HEK293 (cell line): ENCODE data around the gene LAMA1.

Source experiments
- CTCF ChIA-PET: fragments of 350-600 bp; formaldehyde crosslinking; extraction: SDS; loops from one replicate; lab custom pipeline; 2021; ENCODE audit warnings: antibody characterized with exemption; lab: Yijun Ruan, JAX
- POLR2A ChIA-PET: fragments of 300-600 bp; formaldehyde crosslinking; extraction: SDS; loops from one replicate; lab custom pipeline; 2020; ENCODE audit warnings: antibody characterized with exemption, inconsistent platforms; lab: Yijun Ruan, JAX
- H3K27ac ChIP-seq: fragments of 200-500 bp; sonication (Bioruptor generic); 2 replicates; pipeline ENCODE4 v1.5.1; 2014; ENCODE audit warnings: low read depth, low read length, control low read depth, inconsistent platforms; ENCODE audit errors: extremely low read depth
- H3K36me3 ChIP-seq, 2 experiments: fragments of 200-500 bp in 1 of 2; sonication (Bioruptor generic) in 1 of 2; 1 replicate in 1 of 2; 2 replicates in 1 of 2; pipeline ENCODE4 v1.5.1; 2014 to 2017; ENCODE audit warnings: inconsistent platforms in 2 of 2, low read length in 2 of 2; ENCODE audit not compliant: control insufficient read depth in 2 of 2, insufficient read depth in 1 of 2
- H3K4me1 ChIP-seq: fragments of 200-500 bp; sonication (Bioruptor generic); 2 replicates; pipeline ENCODE4 v1.5.1; 2014; ENCODE audit warnings: mild to moderate bottlenecking, low read length, inconsistent platforms; ENCODE audit not compliant: control insufficient read depth, insufficient read depth
- H3K4me3 ChIP-seq: 2 replicates; pipeline ENCODE4 v1.5.1; 2011; ENCODE audit warnings: low read depth, mild to moderate bottlenecking, control low read depth, low read length, moderate library complexity
- H3K9me3 ChIP-seq: fragments of 200-500 bp; sonication (Bioruptor generic); 2 replicates; pipeline ENCODE4 v1.5.1; 2014; ENCODE audit warnings: low read depth, low read length, inconsistent platforms; ENCODE audit not compliant: control insufficient read depth, insufficient read depth
- IKZF3 ChIP-seq: fragments of 450-650 bp; IDR thresholded peaks from 2 replicates; pipeline ENCODE4 v1.5.0; 2018; ENCODE audit warnings: missing biosample characterization, mild to moderate bottlenecking, missing genetic modification characterization, moderate library complexity
- KLF16 ChIP-seq: fragments of 450-650 bp; formaldehyde crosslinking; IDR thresholded peaks from 2 replicates; pipeline ENCODE4 v1.5.1; 2017; ENCODE audit warnings: missing biosample characterization, missing genetic modification characterization
- KLF17 ChIP-seq: fragments of 450-650 bp; formaldehyde crosslinking; IDR thresholded peaks from 2 replicates; pipeline ENCODE4 v1.5.1; 2016; ENCODE audit warnings: missing biosample characterization, missing genetic modification characterization
- KLF8 ChIP-seq: fragments of 450-650 bp; formaldehyde crosslinking; IDR thresholded peaks from 2 replicates; pipeline ENCODE4 v1.5.1; 2016; ENCODE audit warnings: missing biosample characterization, missing genetic modification characterization
- PRDM10 ChIP-seq: fragments of 450-650 bp; formaldehyde crosslinking; IDR thresholded peaks from 2 replicates; pipeline ENCODE4 v1.5.1; 2016; ENCODE audit warnings: missing biosample characterization, missing genetic modification characterization
- PRDM6 ChIP-seq: fragments of 450-650 bp; formaldehyde crosslinking; IDR thresholded peaks from 2 replicates; pipeline ENCODE4 v1.5.1; 2017; ENCODE audit warnings: missing biosample characterization, missing genetic modification characterization
- WT1 ChIP-seq: fragments of 450-650 bp; formaldehyde crosslinking; IDR thresholded peaks from 2 replicates; pipeline ENCODE4 v1.5.1; 2016; ENCODE audit warnings: missing biosample characterization, missing genetic modification characterization
- ZFP69B ChIP-seq: fragments of 450-650 bp; formaldehyde crosslinking; IDR thresholded peaks from 2 replicates; pipeline ENCODE4 v1.5.1; 2016; ENCODE audit warnings: missing biosample characterization, missing genetic modification characterization
- ZNF138 ChIP-seq: fragments of 450-650 bp; formaldehyde crosslinking; IDR thresholded peaks from 2 replicates; pipeline ENCODE4 v1.5.1; 2016; ENCODE audit warnings: missing biosample characterization, missing genetic modification characterization, borderline replicate concordance
- ZNF184 ChIP-seq: fragments of 450-650 bp; IDR thresholded peaks from 2 replicates; pipeline ENCODE4 v1.5.1; 2018; ENCODE audit warnings: missing biosample characterization, mild to moderate bottlenecking, missing genetic modification characterization
- ZNF23 ChIP-seq: fragments of 450-650 bp; formaldehyde crosslinking; IDR thresholded peaks from 2 replicates; pipeline ENCODE4 v1.5.1; 2016; ENCODE audit warnings: missing biosample characterization, missing genetic modification characterization, borderline replicate concordance
- ZNF488 ChIP-seq: fragments of 450-650 bp; formaldehyde crosslinking; IDR thresholded peaks from 2 replicates; pipeline ENCODE4 v1.5.1; 2016; ENCODE audit warnings: missing biosample characterization, missing genetic modification characterization
- ZNF548 ChIP-seq: fragments of 450-650 bp; formaldehyde crosslinking; IDR thresholded peaks from 2 replicates; pipeline ENCODE4 v1.5.1; 2016; ENCODE audit warnings: missing biosample characterization, missing genetic modification characterization
- ZNF623 ChIP-seq: fragments of 450-650 bp; formaldehyde crosslinking; IDR thresholded peaks from 2 replicates; pipeline ENCODE4 v1.5.1; 2016; ENCODE audit warnings: missing biosample characterization, missing genetic modification characterization
- ZNF654 ChIP-seq: fragments of 450-650 bp; formaldehyde crosslinking; IDR thresholded peaks from 2 replicates; pipeline ENCODE4 v1.5.1; 2016; ENCODE audit warnings: low read depth, missing biosample characterization, missing genetic modification characterization
- ZNF785 ChIP-seq: fragments of 450-650 bp; formaldehyde crosslinking; IDR thresholded peaks from 2 replicates; pipeline ENCODE4 v1.5.1; 2016; ENCODE audit warnings: missing biosample characterization, missing genetic modification characterization
- TF ChIP-seq, protein P1 (sequence below): fragments of 450-650 bp; formaldehyde crosslinking; optimal IDR thresholded peaks from 2 replicates; pipeline ENCODE3; 2016; ENCODE audit warnings: missing biosample characterization, mild to moderate bottlenecking, missing genetic modification characterization
- TF ChIP-seq, protein P2 (sequence below): fragments of 450-650 bp; IDR thresholded peaks from 2 replicates; pipeline ENCODE4 v1.5.1; 2018; ENCODE audit warnings: missing biosample characterization, missing genetic modification characterization

LAMA1 gene

GRCh38 chr18:7165846-7166393 lies 48.3 kb upstream of the LAMA1 start:
- Histone ChIP-seq H3K9me3 (no peaks in the 10 kb centered on the region), H3K27ac (no peak overlapping the region), H3K36me3 (no peaks in the 10 kb centered on the region), H3K4me1 (no peaks in the 10 kb centered on the region)
- CTCF ChIA-PET, result interaction anchor here (0.5 to 6.7 kb wide), 7 partner anchors 8 to 247 kb away, joined by 3 to 33 read pairs (median 4); no protein-coding TSS in a partner anchor
- POLR2A ChIA-PET, result no interaction called here
- TF ChIP-seq ZNF785 (tag by site-specific recombination), result no peak
- TF ChIP-seq KLF16 (tag by site-specific recombination), result no peak
- peak; percentile 25; the same call in 1 of the 2 replicates for TF ChIP-seq ZNF548 (tag by site-specific recombination)
- TF ChIP-seq, all 188 proteins: peak for 1
- H3K4me3 ChIP-seq, result no peak overlapping the region

DNA sequence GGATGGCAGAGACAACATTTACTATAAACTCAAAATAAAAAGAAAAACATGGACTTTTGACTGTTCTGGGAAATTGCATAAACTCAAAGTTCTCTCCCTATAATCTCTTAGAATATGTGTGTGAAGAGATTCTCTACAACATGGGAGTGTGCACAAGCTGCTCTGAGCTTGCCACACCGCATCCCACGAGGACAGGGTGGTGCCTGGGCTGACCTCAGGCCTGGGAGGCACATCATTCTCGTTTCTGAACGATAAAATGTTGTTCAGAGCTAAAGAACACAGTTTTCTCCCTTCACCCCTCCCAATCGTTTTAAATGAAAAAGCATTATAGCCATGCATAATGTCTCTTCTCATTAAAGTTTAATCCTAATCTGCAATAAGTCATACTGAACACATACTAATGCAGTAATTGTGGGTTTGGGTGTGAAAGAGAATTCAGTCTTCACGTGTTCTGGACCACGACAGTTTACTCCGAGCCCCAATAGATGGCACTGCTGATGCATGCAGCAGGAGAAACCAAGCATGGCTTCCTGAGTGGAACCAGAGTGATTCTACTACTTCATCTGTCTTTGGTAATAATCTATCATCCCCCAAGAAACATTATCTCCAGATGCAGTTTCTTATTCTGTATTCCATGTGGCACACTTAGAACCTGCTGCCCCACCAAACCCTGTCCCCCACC lies 46.9 kb upstream of the LAMA1 start:
- ChIA-PET CTCF (interaction anchor here (0.6 to 6.7 kb wide), 10 partner anchors 10 to 730 kb away, joined by 3 to 33 read pairs (median 4); no protein-coding TSS in a partner anchor), POLR2A (no interaction called here)
- Histone ChIP-seq H3K4me1 (no peaks in the 10 kb centered on the region), H3K4me3 (no peak overlapping the region), H3K27ac (no peak overlapping the region), H3K9me3 (no peaks in the 10 kb centered on the region), H3K36me3 (no peaks in the 10 kb centered on the region)
- TF ChIP-seq ZNF654 (tag by site-specific recombination), result peak; percentile 49
- no peak for TF ChIP-seq ZFP69B (tag by site-specific recombination)
- TF ChIP-seq KLF8 (tag by site-specific recombination), result no peak
- no peak for TF ChIP-seq ZNF184 (tag by site-specific recombination)
- TF ChIP-seq PRDM10 (tag by site-specific recombination), result peak; percentile 28; the same call in 1 of the 2 replicates
- TF ChIP-seq ZNF488 (tag by site-specific recombination), result no peak

DNA sequence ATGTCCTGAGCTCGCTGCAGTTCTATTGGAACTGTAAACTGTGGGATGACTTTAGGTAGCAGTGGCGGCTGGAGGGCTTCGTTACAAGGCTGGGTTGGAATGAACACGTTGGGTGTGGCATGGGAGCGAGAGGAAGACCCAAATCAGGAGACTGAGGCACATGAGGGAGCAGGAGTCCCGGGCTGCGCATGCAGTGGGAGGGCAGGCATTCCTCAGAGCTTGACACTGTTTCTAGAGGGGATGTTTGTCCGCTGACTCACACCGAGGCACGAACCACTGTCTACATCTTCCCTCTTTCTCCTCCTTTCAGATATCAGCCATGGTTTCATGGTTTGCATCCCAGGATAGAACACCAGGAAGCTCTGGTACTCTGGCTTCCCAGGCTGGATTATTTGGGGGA lies 40.6 kb upstream of the LAMA1 start:
- POLR2A ChIA-PET, result interaction anchor here (0.7 kb wide), 1 partner anchor 25 kb away, joined by 4 read pairs; no protein-coding TSS in a partner anchor
- Histone ChIP-seq H3K9me3 (no peaks in the 10 kb centered on the region), H3K27ac (no peak overlapping the region)

More for the DNA sequence above, 40.6 kb upstream of the LAMA1 start:
- TF ChIP-seq ZNF23 (tag by site-specific recombination) (no peak), PRDM6 (no peak), KLF17 (no peak), IKZF3 (no peak), WT1 (tag by site-specific recombination) (no peak), ZNF623 (no peak), ZNF548 (tag by site-specific recombination) (no peak), ZNF138 (tag by site-specific recombination) (no peak)
- TF ChIP-seq, protein P1, sequence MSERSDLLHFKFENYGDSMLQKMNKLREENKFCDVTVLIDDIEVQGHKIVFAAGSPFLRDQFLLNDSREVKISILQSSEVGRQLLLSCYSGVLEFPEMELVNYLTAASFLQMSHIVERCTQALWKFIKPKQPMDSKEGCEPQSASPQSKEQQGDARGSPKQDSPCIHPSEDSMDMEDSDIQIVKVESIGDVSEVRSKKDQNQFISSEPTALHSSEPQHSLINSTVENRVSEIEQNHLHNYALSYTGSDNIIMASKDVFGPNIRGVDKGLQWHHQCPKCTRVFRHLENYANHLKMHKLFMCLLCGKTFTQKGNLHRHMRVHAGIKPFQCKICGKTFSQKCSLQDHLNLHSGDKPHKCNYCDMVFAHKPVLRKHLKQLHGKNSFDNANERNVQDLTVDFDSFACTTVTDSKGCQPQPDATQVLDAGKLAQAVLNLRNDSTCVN, result no peak
- TF ChIP-seq, protein P2, sequence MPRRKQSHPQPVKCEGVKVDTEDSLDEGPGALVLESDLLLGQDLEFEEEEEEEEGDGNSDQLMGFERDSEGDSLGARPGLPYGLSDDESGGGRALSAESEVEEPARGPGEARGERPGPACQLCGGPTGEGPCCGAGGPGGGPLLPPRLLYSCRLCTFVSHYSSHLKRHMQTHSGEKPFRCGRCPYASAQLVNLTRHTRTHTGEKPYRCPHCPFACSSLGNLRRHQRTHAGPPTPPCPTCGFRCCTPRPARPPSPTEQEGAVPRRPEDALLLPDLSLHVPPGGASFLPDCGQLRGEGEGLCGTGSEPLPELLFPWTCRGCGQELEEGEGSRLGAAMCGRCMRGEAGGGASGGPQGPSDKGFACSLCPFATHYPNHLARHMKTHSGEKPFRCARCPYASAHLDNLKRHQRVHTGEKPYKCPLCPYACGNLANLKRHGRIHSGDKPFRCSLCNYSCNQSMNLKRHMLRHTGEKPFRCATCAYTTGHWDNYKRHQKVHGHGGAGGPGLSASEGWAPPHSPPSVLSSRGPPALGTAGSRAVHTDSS, result no peak
- Histone ChIP-seq H3K36me3 (no peaks in the 10 kb centered on the region), H3K4me3 (no peak overlapping the region), H3K4me1 (no peaks in the 10 kb centered on the region)
- CTCF ChIA-PET, result interaction anchor here (0.7 to 1.2 kb wide), 7 partner anchors 17 to 444 kb away, joined by 3 to 5 read pairs (median 3); no protein-coding TSS in a partner anchor
